Fibroblast of lung (primary cell): ENCODE measurements around the gene ASTN2. TPM values are rescaled to one million over a fixed set of nuclear protein-coding genes. Genes with fewer than 3 reads are reported as not detected.

Experiments used
- DNase-seq, 2 donors: peaks; one replicate each; pipeline versions ENCODE4 v3.0.0 to v3.0.0-alpha.2; 2010; ENCODE audit warnings: low read depth in 2 of 2
- H2AFZ ChIP-seq: 2 replicates; pipeline ENCODE4 v1.5.1; 2012; ENCODE audit warnings: low read length, control low read depth, inconsistent platforms
- H3K27ac ChIP-seq: 2 replicates; pipeline ENCODE4 v1.5.1; 2011; ENCODE audit warnings: low read length, control low read depth; ENCODE audit not compliant: insufficient read depth
- H3K27me3 ChIP-seq: 2 replicates; pipeline ENCODE4 v1.5.1; 2011; ENCODE audit warnings: mild to moderate bottlenecking, low read length; ENCODE audit not compliant: control insufficient read depth, insufficient read depth
- H3K36me3 ChIP-seq: 2 replicates; pipeline ENCODE4 v1.5.1; 2011; ENCODE audit warnings: low read length; ENCODE audit not compliant: control insufficient read depth, insufficient read depth
- H3K4me1 ChIP-seq: 2 replicates; pipeline ENCODE4 v1.5.1; 2011; ENCODE audit warnings: low read length; ENCODE audit not compliant: control insufficient read depth, insufficient read depth; ENCODE audit errors: extremely low read depth
- H3K4me2 ChIP-seq: 2 replicates; pipeline ENCODE4 v1.5.1; 2011; ENCODE audit warnings: low read length, control low read depth; ENCODE audit not compliant: insufficient read depth; ENCODE audit errors: extremely low read depth
- H3K4me3 ChIP-seq, 4 experiments: fragments of 200-600 bp in 1 of 4; sonication (generic) in 1 of 4; replicated peaks in 1 of 4; 2 replicates each; pipeline ENCODE4 v1.5.1; 2011 to 2016; ENCODE audit warnings: low read length in 4 of 4, low read depth in 3 of 4, mild to moderate bottlenecking in 3 of 4, control low read depth in 2 of 4, inconsistent platforms in 1 of 4, mixed read lengths in 1 of 4; ENCODE audit not compliant: insufficient read depth in 1 of 4; ENCODE audit errors: control extremely low read depth in 1 of 4
- H3K79me2 ChIP-seq: 2 replicates; pipeline ENCODE4 v1.5.1; 2012; ENCODE audit warnings: mild to moderate bottlenecking, low read length, inconsistent platforms; ENCODE audit not compliant: control insufficient read depth, insufficient read depth
- H3K9ac ChIP-seq: 2 replicates; pipeline ENCODE4 v1.5.1; 2011; ENCODE audit warnings: mild to moderate bottlenecking, low read length, control low read depth; ENCODE audit not compliant: insufficient read depth
- H3K9me3 ChIP-seq: 2 replicates; pipeline ENCODE4 v1.5.1; 2012; ENCODE audit warnings: low read depth, low read length; ENCODE audit not compliant: control insufficient read depth, insufficient read depth
- H4K20me1 ChIP-seq: 2 replicates; pipeline ENCODE4 v1.5.1; 2011; ENCODE audit warnings: low read length; ENCODE audit not compliant: control insufficient read depth, insufficient read depth; ENCODE audit errors: extremely low read depth
- EZH2 ChIP-seq: IDR thresholded peaks from 2 replicates; pipeline ENCODE4 v1.5.1; 2012; ENCODE audit warnings: low read length, control low read depth, mild to moderate bottlenecking; ENCODE audit errors: missing control alignments
- polyA plus RNA-seq, 2 donors: library from polyadenylated mRNA; depleted of rRNA in 1 of 2; stranded (reverse) in 1 of 2; unstranded in 1 of 2; fragments of >200 nt; gene quantifications; 2 replicates each; pipeline ENCODE4 v1.2.1, GENCODE V29; 2011 to 2012; ENCODE audit warnings: missing spikeins in 1 of 2
- total RNA-seq: library from RNA; depleted of rRNA; stranded (reverse); fragments of >200 nt; gene quantifications from 2 replicates; pipeline ENCODE4 v1.2.1, GENCODE V29; 2014
- TF ChIP-seq, protein P1 (sequence below), 2 donors: IDR thresholded peaks in 1 of 2; conservative IDR thresholded peaks in 1 of 2; 1 replicate in 1 of 2; 2 replicates in 1 of 2; pipeline ENCODE4 v1.5.1; 2011 to 2012; ENCODE audit warnings: low read length in 2 of 2, control low read depth in 1 of 2, inconsistent platforms in 1 of 2, low read depth in 1 of 2, mild to moderate bottlenecking in 1 of 2

ASTN2 gene
- total and polyA plus RNA-seq, 2 donors (not counting 1 experiment from before 2014, with no cell fraction given) = 2.2 to 19.2 TPM

DNA sequence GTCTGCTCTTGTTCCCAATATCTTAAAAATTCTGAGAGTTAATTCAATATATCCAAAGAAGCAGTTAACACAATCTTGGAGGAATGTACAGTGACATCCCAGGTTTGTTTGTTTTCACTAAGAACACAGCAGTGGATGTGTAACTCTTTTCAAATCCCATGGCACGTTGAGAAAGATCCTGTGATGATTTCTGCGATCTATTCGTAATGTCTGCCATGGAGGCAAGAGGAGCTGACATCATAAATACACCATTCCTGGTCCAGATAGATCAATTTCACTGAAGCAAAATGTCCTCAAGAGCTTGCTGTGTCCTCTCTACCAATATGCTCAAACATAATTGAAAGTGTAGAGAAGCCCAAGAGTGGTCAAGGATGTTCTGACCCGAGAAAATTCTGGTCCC, 980.5 kb downstream of the ASTN2 start:
- Histone ChIP-seq H4K20me1 (no peaks in the 10 kb centered on the region), H3K79me2 (no peaks in the 10 kb centered on the region), H3K9ac (no peak overlapping the region), H3K4me3 (no peak overlapping the region), H3K9me3 (no peaks in the 10 kb centered on the region), H3K4me1 (no peaks in the 10 kb centered on the region), H3K36me3 (no peaks in the 10 kb centered on the region), H3K27me3 (no peaks in the 10 kb centered on the region), H3K4me2 (no peak overlapping the region), H2AFZ (no peak overlapping the region), H3K27ac (no peak overlapping the region)
- no peak for DNase-seq
- TF ChIP-seq, protein P1, sequence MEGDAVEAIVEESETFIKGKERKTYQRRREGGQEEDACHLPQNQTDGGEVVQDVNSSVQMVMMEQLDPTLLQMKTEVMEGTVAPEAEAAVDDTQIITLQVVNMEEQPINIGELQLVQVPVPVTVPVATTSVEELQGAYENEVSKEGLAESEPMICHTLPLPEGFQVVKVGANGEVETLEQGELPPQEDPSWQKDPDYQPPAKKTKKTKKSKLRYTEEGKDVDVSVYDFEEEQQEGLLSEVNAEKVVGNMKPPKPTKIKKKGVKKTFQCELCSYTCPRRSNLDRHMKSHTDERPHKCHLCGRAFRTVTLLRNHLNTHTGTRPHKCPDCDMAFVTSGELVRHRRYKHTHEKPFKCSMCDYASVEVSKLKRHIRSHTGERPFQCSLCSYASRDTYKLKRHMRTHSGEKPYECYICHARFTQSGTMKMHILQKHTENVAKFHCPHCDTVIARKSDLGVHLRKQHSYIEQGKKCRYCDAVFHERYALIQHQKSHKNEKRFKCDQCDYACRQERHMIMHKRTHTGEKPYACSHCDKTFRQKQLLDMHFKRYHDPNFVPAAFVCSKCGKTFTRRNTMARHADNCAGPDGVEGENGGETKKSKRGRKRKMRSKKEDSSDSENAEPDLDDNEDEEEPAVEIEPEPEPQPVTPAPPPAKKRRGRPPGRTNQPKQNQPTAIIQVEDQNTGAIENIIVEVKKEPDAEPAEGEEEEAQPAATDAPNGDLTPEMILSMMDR (conservative IDR thresholded peaks at IDR 0.05 in 1 of 2, IDR thresholded peaks at IDR 0.05 in 1 of 2; ENCODE audit: low read depth in 1 of 2, low read length in 2 of 2) = no peak
- no peak for TF ChIP-seq EZH2

DNA sequence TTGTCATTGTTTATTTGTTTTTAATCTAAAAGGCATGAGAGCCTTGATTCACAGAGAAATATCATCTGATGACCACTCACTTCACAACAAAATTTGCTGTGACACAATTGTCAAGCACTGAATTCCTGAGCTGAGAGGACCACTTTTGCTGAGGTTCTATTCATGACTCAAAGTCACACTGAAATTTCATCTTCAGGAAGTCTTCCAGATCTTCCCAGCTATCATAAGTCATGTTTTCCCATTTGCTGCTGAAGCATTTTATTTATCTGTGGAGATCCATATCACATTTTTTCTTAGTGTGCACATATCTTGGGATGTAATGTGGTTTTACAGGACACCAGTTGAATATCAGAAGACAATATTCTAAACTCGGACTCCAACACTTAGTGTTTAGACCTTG, 982.8 kb downstream of the ASTN2 start:
- Histone ChIP-seq H3K9me3 (no peaks in the 10 kb centered on the region), H4K20me1 (no peaks in the 10 kb centered on the region), H3K79me2 (no peaks in the 10 kb centered on the region), H2AFZ (no peak overlapping the region), H3K4me1 (no peaks in the 10 kb centered on the region), H3K4me3 (no peak overlapping the region), H3K4me2 (no peak overlapping the region), H3K36me3 (no peaks in the 10 kb centered on the region), H3K27ac (no peak overlapping the region), H3K27me3 (no peaks in the 10 kb centered on the region), H3K9ac (no peak overlapping the region)
- TF ChIP-seq, protein P1 (conservative IDR thresholded peaks at IDR 0.05 in 1 of 2, IDR thresholded peaks at IDR 0.05 in 1 of 2; ENCODE audit: low read depth in 1 of 2, low read length in 2 of 2) = no peak
- TF ChIP-seq EZH2 = no peak
- DNase-seq = no peak

DNA sequence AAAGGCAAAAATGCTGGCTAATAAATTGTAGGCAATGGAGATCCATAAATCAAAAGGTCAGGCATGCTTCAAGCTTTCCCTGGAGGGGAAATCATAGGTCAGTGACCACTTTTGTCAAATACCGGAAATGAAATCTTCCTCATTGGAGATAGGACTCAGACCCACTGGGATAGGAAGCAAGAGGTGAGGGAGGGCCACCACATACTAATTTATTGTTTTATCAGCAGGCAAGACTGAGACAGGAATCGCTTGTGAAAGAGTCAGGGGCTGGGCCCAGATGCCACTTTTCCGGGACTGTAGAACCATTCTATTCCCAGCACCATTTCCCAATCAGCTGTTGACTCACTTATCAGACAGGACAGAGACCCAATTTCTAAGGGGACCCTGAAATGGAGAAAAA, 984.0 kb downstream of the ASTN2 start:
- Histone ChIP-seq H3K27ac (no peak overlapping the region), H3K9ac (no peak overlapping the region), H3K36me3 (no peaks in the 10 kb centered on the region), H3K9me3 (no peaks in the 10 kb centered on the region), H3K4me1 (no peaks in the 10 kb centered on the region), H3K79me2 (no peaks in the 10 kb centered on the region), H3K4me2 (no peak overlapping the region), H2AFZ (no peak overlapping the region), H3K4me3 (no peak overlapping the region), H3K27me3 (no peaks in the 10 kb centered on the region), H4K20me1 (no peaks in the 10 kb centered on the region)
- TF ChIP-seq, protein P1 (conservative IDR thresholded peaks at IDR 0.05 in 1 of 2, IDR thresholded peaks at IDR 0.05 in 1 of 2; ENCODE audit: low read depth in 1 of 2, low read length in 2 of 2) = no peak
- no peak for TF ChIP-seq EZH2
- no peak for DNase-seq
